ENCODE measurements around the gene ITGA2.

- TF ChIP-seq POLR2AphosphoS5 (IDR thresholded peaks at IDR 0.05; ENCODE audit: low read depth, low read length): no peak
- no peak for TF ChIP-seq CTCF (IDR thresholded peaks at IDR 0.05 in 2 of 3, conservative IDR thresholded peaks at IDR 0.05 in 1 of 3; ENCODE audit: borderline replicate concordance in 1 of 3, insufficient read depth in 1 of 3, low read depth in 2 of 3, low read length in 2 of 3)
- no peak for TF ChIP-seq CEBPB (IDR thresholded peaks at IDR 0.05; ENCODE audit: low read depth)
- TF ChIP-seq EZH2 (IDR thresholded peaks at IDR 0.05): no peak
- TF ChIP-seq YY1 (IDR thresholded peaks at IDR 0.05; ENCODE audit: extremely low read depth, insufficient replicate concordance, low read depth, low read length): no peak
- no peak for TF ChIP-seq SIN3A (IDR thresholded peaks at IDR 0.05; ENCODE audit: low read depth)
- TF ChIP-seq SRF (IDR thresholded peaks at IDR 0.05; ENCODE audit: low read depth): no peak
- no peak for TF ChIP-seq ZNF274 (IDR thresholded peaks at IDR 0.05; ENCODE audit: low read depth, low read length)
- TF ChIP-seq RAD21 (IDR thresholded peaks at IDR 0.05; ENCODE audit: low read depth): no peak
Observed at GRCh38 chr5:53113947-53114346, 124.8 kb downstream of the ITGA2 start.
